HG02571 (cell line): Measurements from ENCODE around the gene OCA2.

Experiments
- ATAC-seq: cut with Tn5 transposase; IDR thresholded peaks from one replicate; pipeline ENCODE4 v1.9.1; 2021; ENCODE audit warnings: mild to moderate bottlenecking, moderate library complexity; ENCODE audit not compliant: unreplicated experiment

OCA2 gene

GRCh38 chr15:27885201-27885600 lies 213.9 kb downstream of the OCA2 start:
- ATAC-seq = no peak

DNA sequence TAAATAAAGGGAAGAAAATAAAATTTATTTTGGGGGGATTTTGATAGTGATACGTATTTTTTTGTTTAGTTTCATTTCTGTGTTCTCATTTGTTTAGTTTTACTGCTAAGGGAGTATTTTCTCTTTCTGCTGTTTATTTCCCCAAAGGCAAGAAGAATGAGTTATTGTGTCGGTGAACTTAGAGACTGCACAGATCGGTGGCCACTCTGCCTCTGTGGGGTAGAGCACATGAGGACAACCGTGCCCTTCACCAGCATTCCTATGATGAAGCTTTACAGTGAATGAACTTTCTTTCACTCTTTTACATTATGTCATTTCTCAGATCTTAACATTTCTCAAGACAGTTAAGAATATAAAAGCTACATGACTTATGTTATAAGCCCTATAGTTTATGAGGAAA lies 214.4 kb downstream of the OCA2 start:
- ATAC-seq = no peak

- no peak for ATAC-seq
Measured at GRCh38 chr15:27878841-27879240, 220.3 kb downstream of the OCA2 start.

DNA sequence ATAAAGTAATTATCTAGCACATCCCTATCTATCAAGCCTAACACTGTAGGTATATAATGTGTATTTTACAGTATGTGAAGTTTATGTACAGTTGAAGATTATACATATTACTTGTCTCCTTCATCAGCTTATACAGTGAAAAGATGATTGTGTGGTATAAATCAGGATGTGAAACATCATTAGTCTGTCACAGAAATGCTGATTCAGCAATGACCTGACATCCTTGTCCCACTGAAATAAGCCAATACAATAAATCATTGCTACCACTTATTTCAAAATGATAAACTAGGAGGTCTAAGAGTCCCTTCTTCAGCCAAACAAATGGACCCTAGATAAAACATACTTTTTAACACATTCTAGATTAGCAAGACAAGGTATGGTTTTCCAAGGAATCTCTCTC lies 225.3 kb downstream of the OCA2 start:
- no peak for ATAC-seq

DNA sequence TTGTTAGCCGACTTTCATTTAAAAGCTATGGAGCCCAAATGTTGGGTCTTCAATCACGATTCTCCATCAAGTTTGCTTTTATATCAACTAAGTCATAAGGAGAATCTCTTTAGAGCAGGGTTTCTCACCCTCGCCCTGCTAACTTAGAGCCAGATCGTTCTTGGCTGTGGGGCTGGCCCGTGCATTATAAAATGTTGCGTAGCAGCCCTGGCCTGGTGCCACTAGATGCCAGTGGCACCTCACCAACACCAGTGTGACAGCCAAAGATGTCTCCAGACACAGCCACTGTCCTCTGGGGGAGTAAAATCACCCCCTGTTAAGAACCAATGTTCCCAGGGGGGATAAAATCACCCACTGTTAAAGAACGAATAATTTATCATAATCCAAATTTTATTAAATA lies 226.1 kb downstream of the OCA2 start:
- ATAC-seq = no peak

GRCh38 chr15:27872355-27872754 lies 226.8 kb downstream of the OCA2 start:
- ATAC-seq = no peak

GRCh38 chr15:27871902-27872260 lies 227.2 kb downstream of the OCA2 start:
- ATAC-seq = no peak

DNA sequence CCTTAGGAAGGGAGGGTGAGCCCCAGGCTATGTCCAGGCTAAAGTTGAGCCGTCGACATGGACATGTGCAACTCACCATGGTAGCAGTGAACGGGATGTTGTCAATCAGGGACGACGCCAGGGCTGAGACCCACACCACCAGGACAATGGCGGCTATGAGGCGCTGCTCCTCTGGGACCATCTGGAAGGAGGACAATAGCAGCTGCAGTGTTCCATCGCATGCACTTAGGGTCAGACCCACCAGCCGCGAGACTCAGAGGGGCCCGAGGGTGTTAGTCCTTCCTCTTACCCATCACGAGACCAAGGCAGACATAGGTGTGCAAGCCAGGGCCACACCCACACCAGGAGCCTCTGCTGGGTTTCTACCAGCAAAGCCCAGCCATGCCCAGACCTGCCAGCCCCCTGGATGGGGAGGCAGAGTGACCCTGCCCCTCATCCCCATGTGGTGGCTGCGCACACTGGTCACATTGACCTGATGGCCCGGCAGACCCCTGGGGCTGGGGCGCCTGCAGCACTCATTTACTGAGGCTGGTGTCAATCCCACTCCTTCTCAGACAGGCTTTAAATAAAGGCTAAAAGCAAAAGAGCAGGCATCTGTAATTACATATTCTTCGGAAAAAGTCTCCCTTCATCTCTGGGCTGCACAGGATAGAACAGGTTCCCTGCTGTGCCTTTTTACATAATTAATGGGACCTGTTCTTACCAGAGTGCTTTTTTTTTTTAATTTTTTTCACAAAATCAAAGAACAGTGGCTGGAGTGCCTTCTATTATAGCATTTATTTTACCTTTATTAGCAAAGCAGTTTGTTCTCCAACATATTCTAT lies 227.8 kb downstream of the OCA2 start:
- no peak for ATAC-seq

DNA sequence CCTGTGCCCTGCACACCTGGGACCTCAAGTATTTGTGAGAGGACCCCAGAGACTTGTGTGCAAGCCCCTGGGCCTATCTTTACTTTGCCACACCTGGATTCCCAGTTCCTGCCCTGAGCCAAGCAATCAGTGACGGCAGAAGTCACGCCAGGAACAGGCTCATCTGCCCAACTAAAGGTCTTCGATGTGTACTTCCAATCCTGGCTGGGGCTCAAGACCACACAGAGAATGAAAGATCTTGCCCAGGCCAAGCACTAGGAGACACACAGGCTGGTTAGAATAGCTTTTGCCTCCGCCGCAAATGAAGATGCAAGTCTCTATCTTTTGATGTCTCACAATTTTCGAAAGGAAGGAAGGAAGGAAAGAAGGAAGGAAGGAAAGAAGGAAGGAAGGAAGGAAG lies 228.8 kb downstream of the OCA2 start:
- ATAC-seq = no peak

DNA sequence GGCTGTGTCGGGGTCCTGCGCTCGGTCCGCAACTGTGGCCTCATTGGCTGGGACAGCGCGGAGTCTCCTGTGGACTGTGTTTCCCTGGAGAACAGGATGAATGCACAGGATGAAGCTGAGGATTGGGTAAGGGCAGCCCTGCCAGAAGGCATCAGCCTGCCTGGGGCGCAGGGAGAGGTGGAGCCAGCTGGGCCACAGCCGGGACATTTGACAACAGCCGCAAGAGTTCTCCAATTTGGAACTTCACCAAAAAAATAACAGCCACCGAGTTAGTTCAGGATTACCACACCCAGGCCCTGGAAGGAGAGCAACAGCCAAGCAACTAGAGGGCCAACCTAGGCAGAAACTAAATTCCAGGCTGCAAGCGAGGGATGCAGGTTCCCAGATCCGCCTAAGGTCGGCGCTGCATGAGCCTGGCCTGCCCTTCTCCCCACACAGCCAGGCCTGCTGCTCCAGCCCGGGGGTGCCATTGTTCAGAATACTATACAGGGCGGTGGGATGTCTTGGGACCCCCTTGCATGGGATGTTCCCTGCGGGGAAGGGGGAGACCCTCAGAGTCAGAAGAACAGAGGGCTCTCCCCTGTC lies 229.3 kb downstream of the OCA2 start:
- ATAC-seq = no peak

DNA sequence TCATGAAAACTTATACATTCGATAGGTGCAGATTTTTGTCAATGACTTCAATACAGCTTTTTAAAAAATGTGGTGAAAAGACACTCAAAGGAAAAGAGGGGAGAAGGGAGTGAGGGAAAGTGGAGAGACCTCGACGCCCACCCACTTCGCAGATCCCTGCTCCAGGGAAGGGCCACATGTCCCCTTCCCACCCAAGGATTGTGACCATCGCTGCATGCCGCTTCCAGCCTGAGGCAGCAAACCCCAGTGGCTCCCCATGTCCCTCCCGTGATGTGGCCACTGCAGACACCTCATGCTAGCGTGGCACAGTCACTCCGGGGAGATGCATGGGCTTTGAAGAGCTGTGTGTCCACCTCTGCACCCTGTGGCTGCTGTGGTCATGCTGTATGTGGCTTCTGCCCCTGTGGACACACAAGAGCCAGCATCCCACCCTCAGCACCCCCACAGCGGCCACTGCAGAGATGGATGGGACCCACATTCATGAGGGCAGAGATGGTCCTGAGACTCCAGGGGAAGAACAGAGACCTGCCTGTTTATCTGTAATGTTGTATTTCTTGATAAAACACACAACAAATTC lies 230.2 kb downstream of the OCA2 start:
- ATAC-seq = no peak

GRCh38 chr15:27867861-27868260 lies 231.3 kb downstream of the OCA2 start:
- no peak for ATAC-seq

DNA sequence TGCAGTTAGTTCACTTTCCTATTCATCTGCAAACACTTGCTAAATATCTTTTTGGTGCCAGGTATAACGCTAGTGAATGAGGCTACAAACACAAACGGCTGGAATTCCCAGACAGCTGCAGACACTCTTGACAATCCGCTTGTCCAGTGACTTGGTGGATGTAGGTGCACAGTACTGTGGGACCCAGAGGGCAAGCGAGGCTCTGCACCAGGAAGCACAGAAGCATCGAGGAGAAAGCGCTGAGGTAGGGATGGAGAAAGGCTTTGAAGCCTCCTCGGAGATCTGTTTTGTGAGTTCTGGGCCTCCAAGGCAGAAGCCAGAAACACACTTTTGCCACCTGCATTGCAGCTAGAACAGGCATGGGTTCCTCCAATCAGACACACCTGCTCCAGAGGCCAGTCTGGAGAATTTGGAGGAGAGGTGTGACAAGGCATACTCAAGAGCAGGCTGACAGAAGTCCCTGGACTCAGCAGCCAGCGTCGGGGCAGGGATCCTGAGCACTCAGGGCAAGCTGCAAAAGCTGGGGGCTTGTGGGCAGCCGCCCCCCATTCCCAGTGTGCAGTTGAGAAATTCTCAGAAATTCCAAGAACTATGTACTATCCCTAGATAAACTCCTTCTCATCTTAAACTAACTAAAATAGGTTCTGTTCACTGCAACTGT lies 232.5 kb downstream of the OCA2 start:
- no peak for ATAC-seq

DNA sequence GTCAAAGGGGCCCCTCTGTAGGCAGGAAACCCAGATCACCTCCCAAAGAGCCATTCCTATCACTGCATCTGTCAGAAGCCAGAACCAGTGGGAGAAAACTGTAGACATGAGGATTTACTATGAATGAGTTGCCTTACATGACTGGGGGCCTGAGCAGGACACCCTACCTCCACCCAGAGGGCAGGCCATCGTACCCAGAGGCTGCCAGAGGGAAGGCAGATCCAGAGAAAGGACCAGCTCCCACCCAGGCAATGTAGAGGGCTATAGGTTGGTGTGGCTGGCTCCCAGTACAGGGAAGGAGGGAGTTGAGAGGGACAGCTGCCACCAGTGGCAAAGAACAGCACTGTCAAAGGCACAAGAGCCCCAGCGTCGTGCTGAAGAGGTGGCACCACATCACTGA lies 233.2 kb downstream of the OCA2 start:
- no peak for ATAC-seq

DNA sequence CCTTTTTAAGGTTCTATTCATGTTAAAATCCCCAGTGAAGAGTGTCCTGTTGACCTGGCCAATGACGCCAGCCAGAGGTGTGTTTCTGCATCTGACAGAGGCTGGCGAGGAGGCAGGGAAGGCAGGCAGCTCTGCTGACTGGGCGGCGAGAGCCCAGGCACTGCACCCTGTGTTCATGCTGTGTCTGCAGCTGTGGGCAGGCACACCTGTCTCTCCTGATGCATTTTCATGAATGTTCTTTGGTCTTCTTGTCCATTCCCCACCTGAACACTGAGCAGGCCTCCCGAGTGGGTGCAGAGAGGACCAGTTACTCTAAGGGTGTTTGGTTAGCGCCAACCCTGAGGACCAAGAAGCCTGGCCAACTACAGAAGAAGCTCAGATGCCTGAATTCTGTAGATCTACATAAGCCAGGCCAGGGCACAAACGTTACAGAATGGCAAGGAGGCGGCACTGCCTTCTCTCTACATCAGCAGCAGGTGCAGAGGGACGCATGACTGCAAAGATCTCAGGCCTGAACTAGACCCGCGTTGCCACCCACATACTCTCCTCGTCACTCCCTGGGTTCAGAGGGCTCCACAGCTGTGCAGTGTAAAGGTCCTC lies 233.7 kb downstream of the OCA2 start:
- ATAC-seq = no peak

DNA sequence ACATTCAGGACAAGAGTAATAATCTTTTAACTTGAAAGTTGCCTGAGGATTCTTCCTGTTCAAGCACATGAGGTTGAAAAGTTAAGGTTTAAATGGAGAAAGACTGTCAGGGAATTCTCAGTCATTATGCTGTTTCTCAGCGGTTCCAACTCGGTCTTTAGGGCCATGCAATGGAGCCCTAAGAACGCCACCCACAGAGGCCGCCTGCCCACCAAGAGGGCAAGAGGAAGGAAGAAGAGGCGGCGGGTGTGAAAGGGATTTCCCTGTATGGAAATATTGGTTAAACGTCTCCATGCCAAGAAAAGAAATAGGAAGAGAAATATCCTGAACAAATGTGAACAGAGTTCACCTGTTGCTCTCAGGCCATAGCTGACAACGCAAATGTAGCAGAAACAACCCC lies 234.4 kb downstream of the OCA2 start:
- no peak for ATAC-seq

DNA sequence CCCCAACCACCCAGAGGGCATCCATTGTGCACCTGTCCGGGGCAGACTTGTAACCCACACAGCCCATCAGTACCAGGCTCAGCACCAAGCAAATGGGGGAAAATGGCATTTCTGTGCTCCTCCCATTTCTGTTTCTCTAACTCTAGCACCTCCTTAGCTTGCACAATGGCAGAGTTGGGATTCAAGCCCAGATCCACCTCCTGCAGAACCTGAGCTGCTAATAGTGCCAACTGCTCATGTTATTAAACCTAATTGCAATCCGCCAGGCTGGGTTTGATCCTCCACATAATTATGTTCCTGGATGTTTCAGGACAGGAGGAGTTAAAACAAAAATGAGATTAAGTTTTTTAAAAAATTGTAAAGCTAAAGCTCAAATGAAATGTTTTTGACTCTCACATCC lies 235.0 kb downstream of the OCA2 start:
- ATAC-seq = no peak

DNA sequence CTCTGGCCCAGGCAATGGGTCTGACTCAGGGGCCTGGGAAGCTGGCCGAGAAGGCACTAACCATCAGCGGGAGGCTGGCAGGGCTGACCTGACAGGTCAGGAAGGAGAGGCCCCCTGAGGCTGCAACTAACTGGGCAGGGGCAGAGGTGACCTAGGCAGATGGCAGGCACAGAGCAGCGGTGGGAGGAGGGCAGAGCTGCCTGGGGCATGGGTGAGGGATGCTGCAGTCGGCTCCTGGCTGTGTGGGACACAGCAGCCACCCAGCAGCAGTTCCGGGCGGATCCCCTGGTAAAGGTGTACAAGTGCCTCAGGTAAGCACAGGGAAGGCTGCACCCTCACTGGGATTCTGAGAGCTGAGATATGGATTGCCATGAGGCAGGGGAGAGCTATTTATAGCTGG lies 236.1 kb downstream of the OCA2 start:
- ATAC-seq = no peak

GRCh38 chr15:27861171-27861570 lies 237.9 kb downstream of the OCA2 start:
- ATAC-seq = no peak

GRCh38 chr15:27855137-27855536 lies 244.0 kb downstream of the OCA2 start:
- ATAC-seq = no peak

DNA sequence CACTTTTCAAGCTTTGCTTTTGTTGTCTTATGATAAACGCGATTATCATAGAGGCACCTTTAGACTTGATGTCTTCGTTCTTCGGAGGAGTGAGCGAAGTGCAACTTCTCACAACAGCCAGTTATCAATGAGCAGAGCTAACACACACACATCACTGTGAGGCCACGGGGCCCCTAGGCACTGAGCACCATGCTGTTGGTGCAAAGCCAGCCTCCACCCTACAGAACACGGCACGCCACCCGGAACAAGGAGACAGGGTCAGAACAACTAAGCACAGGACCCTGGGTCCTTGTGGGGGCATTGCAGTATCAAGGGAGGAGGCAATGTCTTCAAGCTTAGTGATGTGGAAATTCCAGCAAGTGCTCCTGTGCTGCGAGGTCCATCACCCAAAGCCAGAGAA lies 244.5 kb downstream of the OCA2 start:
- no peak for ATAC-seq
